HEK293 (cell line): Measurements from ENCODE around the gene SEMA3A.

ENCODE experiments used
- AEBP2 ChIP-seq: fragments of 450-650 bp; formaldehyde crosslinking; IDR thresholded peaks from 2 replicates; pipeline ENCODE4 v1.5.1; 2016; ENCODE audit warnings: missing biosample characterization, missing genetic modification characterization, borderline replicate concordance
- CTCF ChIP-seq: fragments of 450-650 bp; formaldehyde crosslinking; IDR thresholded peaks from 2 replicates; pipeline ENCODE4 v1.5.1; 2016; ENCODE audit warnings: missing biosample characterization, missing genetic modification characterization
- YY1 ChIP-seq: fragments of 450-650 bp; formaldehyde crosslinking; IDR thresholded peaks from 2 replicates; pipeline ENCODE4 v1.5.1; 2018; ENCODE audit warnings: missing biosample characterization, missing genetic modification characterization
- ZBTB21 ChIP-seq: fragments of 450-650 bp; formaldehyde crosslinking; IDR thresholded peaks from 2 replicates; pipeline ENCODE4 v1.5.1; 2017; ENCODE audit warnings: missing biosample characterization, missing genetic modification characterization
- ZNF121 ChIP-seq: fragments of 450-650 bp; formaldehyde crosslinking; IDR thresholded peaks from 2 replicates; pipeline ENCODE4 v1.5.1; 2016; ENCODE audit warnings: missing biosample characterization, missing genetic modification characterization
- ZNF140 ChIP-seq: fragments of 450-650 bp; formaldehyde crosslinking; IDR thresholded peaks from 2 replicates; pipeline ENCODE4 v1.5.1; 2016; ENCODE audit warnings: missing biosample characterization, missing genetic modification characterization
- ZNF239 ChIP-seq: fragments of 450-650 bp; formaldehyde crosslinking; IDR thresholded peaks from 2 replicates; pipeline ENCODE4 v1.5.1; 2016; ENCODE audit warnings: missing biosample characterization, missing genetic modification characterization
- ZNF24 ChIP-seq: fragments of 450-650 bp; formaldehyde crosslinking; IDR thresholded peaks from 2 replicates; pipeline ENCODE4 v1.5.1; 2016; ENCODE audit warnings: missing biosample characterization, missing genetic modification characterization
- ZNF530 ChIP-seq: fragments of 450-650 bp; formaldehyde crosslinking; IDR thresholded peaks from 2 replicates; pipeline ENCODE4 v1.5.1; 2016; ENCODE audit warnings: low read depth, missing biosample characterization, missing genetic modification characterization
- ZNF600 ChIP-seq: fragments of 450-650 bp; formaldehyde crosslinking; IDR thresholded peaks from 2 replicates; pipeline ENCODE4 v1.5.1; 2016; ENCODE audit warnings: missing biosample characterization, missing genetic modification characterization
- ZSCAN4 ChIP-seq: fragments of 450-650 bp; formaldehyde crosslinking; IDR thresholded peaks from 2 replicates; pipeline ENCODE4 v1.5.1; 2017; ENCODE audit warnings: missing biosample characterization, missing genetic modification characterization

DNA sequence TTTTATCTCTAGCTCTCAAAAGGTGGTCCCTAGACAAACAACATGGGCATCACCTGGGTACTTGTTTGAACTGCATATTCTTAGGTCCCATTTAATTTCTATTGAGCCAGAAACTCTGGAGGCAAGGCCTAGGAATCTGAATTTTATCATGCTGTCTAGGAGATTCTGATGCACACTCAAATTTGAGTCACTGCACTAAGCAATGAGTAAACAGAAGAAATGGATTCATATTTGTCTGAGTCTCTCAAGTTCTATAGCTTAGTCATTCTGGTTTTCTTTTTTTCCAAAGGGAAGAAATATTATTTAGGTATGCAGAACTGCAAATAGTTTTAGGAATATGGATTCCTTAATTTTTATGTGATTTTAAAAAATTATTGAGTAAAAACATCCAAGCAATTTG is 185.5 kb downstream of the SEMA3A start:
- TF ChIP-seq CTCF (tag by site-specific recombination) = no peak
- no peak for TF ChIP-seq AEBP2 (tag by site-specific recombination)
- no peak for TF ChIP-seq ZNF530 (tag by site-specific recombination)
- TF ChIP-seq ZBTB21 (tag by site-specific recombination) = no peak
- TF ChIP-seq ZNF600 (tag by site-specific recombination) = no peak
- TF ChIP-seq ZSCAN4 = no peak
- no peak for TF ChIP-seq ZNF24 (tag by site-specific recombination)
- no peak for TF ChIP-seq YY1 (tag by site-specific recombination)
- TF ChIP-seq ZNF121 = no peak
- no peak for TF ChIP-seq ZNF140 (tag by site-specific recombination)
- no peak for TF ChIP-seq ZNF239 (tag by site-specific recombination)
